Muscle of arm (tissue), 12 donors: ENCODE measurements around the gene FOXJ3. TPM values are rescaled to one million over a fixed set of nuclear protein-coding genes. Genes with fewer than 3 reads are reported as not detected.

Source experiments
- DNase-seq: peaks from one replicate; pipeline ENCODE4 v3.0.0-alpha.2; 2013
- polyA plus RNA-seq, 12 donors: library from polyadenylated mRNA; unstranded; fragments of 120-200 nt; gene quantifications; one replicate each; pipeline ENCODE4 v1.2.1, GENCODE V29; 2013; ENCODE audit not compliant: insufficient read length in 12 of 12

Gene FOXJ3
- polyA plus RNA-seq, 12 donors, result 33.6 to 69.1 (median 38.9) TPM; not detected in 1

GRCh38 chr1:42312576-42313212, 22.3 kb downstream of the FOXJ3 start:
- no peak for DNase-seq

GRCh38 chr1:42311897-42312296, 23.1 kb downstream of the FOXJ3 start:
- DNase-seq, result no peak

GRCh38 chr1:42311138-42311537, 23.9 kb downstream of the FOXJ3 start:
- no peak for DNase-seq

GRCh38 chr1:42306977-42307376, 28.1 kb downstream of the FOXJ3 start:
- no peak for DNase-seq

- DNase-seq, result no peak
Measured at GRCh38 chr1:42305639-42306038, 29.4 kb downstream of the FOXJ3 start.

GRCh38 chr1:42302034-42302433, 33.0 kb downstream of the FOXJ3 start:
- no peak for DNase-seq

- DNase-seq, result no peak
Measured at GRCh38 chr1:42298520-42298919, 36.5 kb downstream of the FOXJ3 start.

GRCh38 chr1:42295816-42296215, 39.2 kb downstream of the FOXJ3 start:
- no peak for DNase-seq

GRCh38 chr1:42290130-42290529, 44.9 kb downstream of the FOXJ3 start:
- DNase-seq, result no peak

GRCh38 chr1:42288311-42288985, 46.6 kb downstream of the FOXJ3 start:
- no peak for DNase-seq

- no peak for DNase-seq
Measured at GRCh38 chr1:42282867-42283583, 52.0 kb downstream of the FOXJ3 start.

GRCh38 chr1:42282024-42282579, 52.9 kb downstream of the FOXJ3 start:
- no peak for DNase-seq

- no peak for DNase-seq
Measured at GRCh38 chr1:42280821-42281220, 54.2 kb downstream of the FOXJ3 start.

- no peak for DNase-seq
Measured at GRCh38 chr1:42279055-42279454, 56.0 kb downstream of the FOXJ3 start.

- DNase-seq, result no peak
Measured at GRCh38 chr1:42272920-42273319, 62.1 kb downstream of the FOXJ3 start.

GRCh38 chr1:42267904-42268303, 67.1 kb downstream of the FOXJ3 start:
- no peak for DNase-seq

- DNase-seq, result no peak
Measured at GRCh38 chr1:42266253-42267135, 68.5 kb downstream of the FOXJ3 start.

GRCh38 chr1:42264511-42265190, 70.4 kb downstream of the FOXJ3 start:
- no peak for DNase-seq

GRCh38 chr1:42263019-42263418, 72.0 kb downstream of the FOXJ3 start:
- no peak for DNase-seq

- no peak for DNase-seq
Measured at GRCh38 chr1:42260376-42261070, 74.5 kb downstream of the FOXJ3 start.

- no peak for DNase-seq
Measured at GRCh38 chr1:42259739-42260064, 75.3 kb downstream of the FOXJ3 start.
